ENCODE data around the gene CRMP1. TPM values are rescaled to one million over a fixed set of nuclear protein-coding genes. Genes with fewer than 3 reads are reported as not detected.

The CRMP1 gene
- total RNA-seq, 4 donors from 2014 or later = 1.2 to 4.0 (median 2.3) TPM

DNA sequence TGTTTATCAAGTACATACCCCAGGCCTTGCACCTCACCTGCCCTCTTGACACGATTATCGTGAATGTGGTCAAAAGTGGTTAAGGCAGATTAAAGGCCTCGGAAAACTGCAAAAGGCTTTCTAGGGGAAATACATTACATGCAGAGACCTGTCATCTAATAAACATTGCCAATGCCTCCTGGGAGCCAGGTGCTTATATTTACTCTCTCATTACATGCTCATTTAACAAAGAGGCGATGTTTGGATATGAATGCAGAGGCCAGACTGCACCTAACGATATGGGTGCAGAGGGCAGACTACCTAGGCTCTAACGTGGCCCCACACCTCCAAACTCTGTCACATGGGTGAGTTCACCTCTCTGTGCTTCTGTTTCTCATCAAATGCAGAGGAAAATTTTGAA lies 14.5 kb downstream of the CRMP1 start:
- Histone ChIP-seq H3K4me1 (peaks cover 0 to 5% (median 0%) of the 10 kb centered on the region in 4 donors), H3K4me3 (no peak overlapping the region), H3K27ac (replicated peaks in 1 of 4) (no peak overlapping the region), H3K36me3 (no peaks in the 10 kb centered on the region), H3K27me3 (peaks cover 0 to 28% (median 0%) of the 10 kb centered on the region in 4 donors), H3K9me3 (no peaks in the 10 kb centered on the region)
- no peak for DNase-seq (ENCODE audit: extremely low spot score)
- intact Hi-C loops (cut with DNase I) = no loop called here
- 86% methylated on average over 6 of the region's 6 CpGs for WGBS
- TF ChIP-seq, protein P1, sequence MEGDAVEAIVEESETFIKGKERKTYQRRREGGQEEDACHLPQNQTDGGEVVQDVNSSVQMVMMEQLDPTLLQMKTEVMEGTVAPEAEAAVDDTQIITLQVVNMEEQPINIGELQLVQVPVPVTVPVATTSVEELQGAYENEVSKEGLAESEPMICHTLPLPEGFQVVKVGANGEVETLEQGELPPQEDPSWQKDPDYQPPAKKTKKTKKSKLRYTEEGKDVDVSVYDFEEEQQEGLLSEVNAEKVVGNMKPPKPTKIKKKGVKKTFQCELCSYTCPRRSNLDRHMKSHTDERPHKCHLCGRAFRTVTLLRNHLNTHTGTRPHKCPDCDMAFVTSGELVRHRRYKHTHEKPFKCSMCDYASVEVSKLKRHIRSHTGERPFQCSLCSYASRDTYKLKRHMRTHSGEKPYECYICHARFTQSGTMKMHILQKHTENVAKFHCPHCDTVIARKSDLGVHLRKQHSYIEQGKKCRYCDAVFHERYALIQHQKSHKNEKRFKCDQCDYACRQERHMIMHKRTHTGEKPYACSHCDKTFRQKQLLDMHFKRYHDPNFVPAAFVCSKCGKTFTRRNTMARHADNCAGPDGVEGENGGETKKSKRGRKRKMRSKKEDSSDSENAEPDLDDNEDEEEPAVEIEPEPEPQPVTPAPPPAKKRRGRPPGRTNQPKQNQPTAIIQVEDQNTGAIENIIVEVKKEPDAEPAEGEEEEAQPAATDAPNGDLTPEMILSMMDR (IDR thresholded peaks at IDR 0.05) = no peak
- TF ChIP-seq POLR2AphosphoS5 (IDR thresholded peaks at IDR 0.05) (no peak), POLR2A (IDR thresholded peaks at IDR 0.05; ENCODE audit: low read depth) (no peak), EP300 (IDR thresholded peaks at IDR 0.05) (no peak)

DNA sequence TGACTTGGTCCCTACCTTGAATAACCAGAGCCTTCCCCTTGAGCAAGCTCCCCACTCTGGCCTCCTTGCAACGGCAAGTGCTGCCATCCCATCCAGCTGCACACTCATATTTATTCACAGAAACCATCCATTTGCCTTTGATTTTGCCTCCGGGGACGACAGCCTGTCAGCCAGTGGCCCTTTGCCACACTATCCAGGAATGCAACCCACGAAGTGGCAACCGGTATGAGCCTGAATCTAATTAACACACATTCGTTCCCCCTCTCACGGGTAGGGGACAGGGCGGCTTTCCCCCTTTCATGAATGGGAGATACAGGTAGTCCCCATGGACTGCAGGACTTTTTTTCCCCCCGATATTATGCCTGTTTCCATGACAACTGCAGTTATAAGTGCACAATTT lies 15.5 kb downstream of the CRMP1 start:
- WGBS = 88% methylated on average over 9 of the region's 9 CpGs
- TF ChIP-seq POLR2A (IDR thresholded peaks at IDR 0.05; ENCODE audit: low read depth) (no peak), EP300 (IDR thresholded peaks at IDR 0.05) (no peak), POLR2AphosphoS5 (IDR thresholded peaks at IDR 0.05) (no peak)
- TF ChIP-seq, protein P1 (IDR thresholded peaks at IDR 0.05) = no peak
- Histone ChIP-seq H3K27ac (replicated peaks in 1 of 4) (no peak overlapping the region), H3K27me3 (peaks cover 0 to 33% (median 0%) of the 10 kb centered on the region in 4 donors), H3K36me3 (no peaks in the 10 kb centered on the region), H3K4me1 (peaks cover 0 to 5% (median 0%) of the 10 kb centered on the region in 4 donors), H3K4me3 (no peak overlapping the region), H3K9me3 (no peaks in the 10 kb centered on the region)
- no peak for DNase-seq (ENCODE audit: extremely low spot score)
- intact Hi-C loops (cut with DNase I) = no loop called here

DNA sequence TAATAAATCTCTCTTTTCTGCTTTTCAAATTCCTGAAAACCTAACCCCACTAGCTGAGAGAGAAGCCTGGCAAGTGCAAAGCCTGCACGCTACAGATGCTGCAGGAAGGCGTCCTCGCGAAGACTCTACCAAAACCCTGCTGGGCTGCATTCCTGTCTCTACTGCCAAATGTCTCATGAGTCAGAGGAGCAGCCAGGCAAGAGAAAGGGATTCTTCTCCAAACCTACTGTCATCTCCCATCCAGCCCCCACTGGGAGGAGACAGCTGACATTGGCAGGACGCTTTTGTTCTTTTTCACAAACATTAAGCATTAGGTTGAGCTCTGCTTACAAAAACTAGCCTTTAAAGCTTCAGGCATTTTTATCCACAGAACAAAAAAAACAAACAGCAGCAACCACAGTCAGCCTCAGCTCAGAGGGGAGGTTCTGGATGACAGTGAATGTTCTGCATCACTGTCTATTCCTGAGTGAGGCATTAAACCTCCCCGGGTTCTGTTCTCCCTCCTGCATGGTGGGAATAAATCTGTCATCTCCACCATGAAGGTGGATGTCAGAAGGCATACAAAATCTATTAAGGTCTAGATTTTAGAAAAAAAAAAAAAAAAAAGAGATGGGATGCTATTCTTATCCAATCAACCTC lies 18.0 kb downstream of the CRMP1 start:
- Histone ChIP-seq H3K4me1 (peaks cover 0 to 5% (median 0%) of the 10 kb centered on the region in 4 donors), H3K9me3 (no peaks in the 10 kb centered on the region), H3K4me3 (no peak overlapping the region), H3K36me3 (no peaks in the 10 kb centered on the region), H3K27me3 (peaks cover 0 to 54% (median 0%) of the 10 kb centered on the region in 4 donors), H3K27ac (replicated peaks in 1 of 4) (no peak overlapping the region)
- intact Hi-C loops (cut with DNase I) = no loop called here
- TF ChIP-seq POLR2A (IDR thresholded peaks at IDR 0.05; ENCODE audit: low read depth) (no peak), POLR2AphosphoS5 (IDR thresholded peaks at IDR 0.05) (no peak)
- no peak for DNase-seq (ENCODE audit: extremely low spot score)
- WGBS = 16% methylated on average over 6 of the region's 6 CpGs

DNA sequence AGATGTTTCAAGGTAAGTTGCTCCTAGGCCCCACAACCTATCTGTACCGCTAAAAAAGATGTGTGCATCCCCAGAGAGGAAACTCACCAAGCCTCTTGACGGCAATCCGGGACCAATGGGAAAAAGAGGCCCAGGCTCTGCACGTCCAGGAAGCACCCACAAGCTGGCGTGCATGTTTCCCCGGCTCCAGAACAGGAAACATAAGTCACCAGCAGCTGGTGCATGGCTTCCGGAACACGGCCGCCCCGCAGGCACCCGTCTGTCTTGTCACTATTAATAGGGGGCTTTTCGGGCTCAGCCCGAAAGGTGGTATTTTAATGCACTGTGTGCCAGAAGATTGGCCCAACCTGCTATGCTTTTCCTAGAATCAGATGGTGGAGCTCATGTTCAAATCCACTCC lies 22.2 kb downstream of the CRMP1 start:
- WGBS = 82% methylated on average over 13 of the region's 13 CpGs

DNA sequence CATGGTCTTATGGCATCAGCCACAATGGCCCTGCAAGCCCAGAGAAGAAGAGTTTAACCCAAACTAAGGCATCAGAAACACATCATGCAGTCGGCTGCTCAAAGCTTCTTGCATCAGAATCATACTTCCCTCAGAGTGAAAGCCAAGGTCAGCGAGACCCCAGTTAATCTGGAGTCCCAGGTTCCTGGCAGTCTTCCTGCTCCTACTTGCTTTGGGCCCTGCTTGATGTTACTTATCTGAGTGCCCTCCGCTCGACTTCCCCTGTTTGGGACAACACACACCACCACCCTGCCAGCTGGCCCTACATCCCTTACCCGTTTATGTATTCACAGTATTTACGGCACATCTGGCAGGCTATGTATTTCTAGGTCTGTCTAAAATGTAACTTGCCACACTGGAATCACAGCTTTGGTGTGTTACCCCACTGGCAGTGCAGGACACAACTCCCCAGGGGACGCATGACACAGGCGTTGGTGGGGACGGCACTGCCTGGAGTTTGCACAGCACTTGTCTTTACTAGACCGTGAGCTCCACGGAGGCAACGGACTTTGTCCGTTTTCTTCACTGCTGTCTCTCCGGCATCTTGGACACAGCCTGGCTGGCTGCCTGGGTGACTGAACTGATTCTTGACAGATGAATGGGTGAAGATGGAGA lies 22.8 kb downstream of the CRMP1 start:
- intact Hi-C loops (cut with DNase I) = no loop called here
- Histone ChIP-seq H3K27me3 (peaks cover 0 to 32% (median 0%) of the 10 kb centered on the region in 4 donors), H3K9me3 (no peaks in the 10 kb centered on the region), H3K36me3 (no peaks in the 10 kb centered on the region), H3K4me1 (peaks cover 0 to 5% (median 0%) of the 10 kb centered on the region in 4 donors), H3K27ac (replicated peaks in 1 of 4) (no peak overlapping the region), H3K4me3 (no peak overlapping the region)
- TF ChIP-seq POLR2AphosphoS5 (IDR thresholded peaks at IDR 0.05) (no peak), EP300 (IDR thresholded peaks at IDR 0.05) (no peak), POLR2A (IDR thresholded peaks at IDR 0.05; ENCODE audit: low read depth) (no peak)
- TF ChIP-seq, protein P1 (IDR thresholded peaks at IDR 0.05) = no peak
- WGBS = 91% methylated on average over 14 of the region's 14 CpGs
- no peak for DNase-seq (ENCODE audit: extremely low spot score)

More for the DNA sequence above, 22.2 kb downstream of the CRMP1 start:
- H3K9me3 ChIP-seq = no peaks in the 10 kb centered on the region
- no peak overlapping the region for H3K4me3 ChIP-seq
- H3K27me3 ChIP-seq = peaks cover 0 to 32% (median 0%) of the 10 kb centered on the region in 4 donors
- DNase-seq (ENCODE audit: extremely low spot score) = no peak
- no peak overlapping the region for H3K27ac ChIP-seq (replicated peaks in 1 of 4)
- intact Hi-C loops (cut with DNase I) = no loop called here
- TF ChIP-seq EP300 (IDR thresholded peaks at IDR 0.05) = no peak
- TF ChIP-seq, protein P1 (IDR thresholded peaks at IDR 0.05) = no peak
- TF ChIP-seq POLR2AphosphoS5 (IDR thresholded peaks at IDR 0.05) = no peak
- no peak for TF ChIP-seq POLR2A (IDR thresholded peaks at IDR 0.05; ENCODE audit: low read depth)
- peaks cover 0 to 5% (median 0%) of the 10 kb centered on the region in 4 donors for H3K4me1 ChIP-seq
- no peaks in the 10 kb centered on the region for H3K36me3 ChIP-seq

All from esophagus muscularis mucosa (tissue), 4 donors.